Heart left ventricle (tissue), 16 donors: ENCODE measurements around the gene PPFIA2. TPM values are rescaled to one million over a fixed set of nuclear protein-coding genes. Genes with fewer than 3 reads are reported as not detected.

Experiments used
- ATAC-seq, 4 donors: fragments of 200-7000 bp; cut with Tn5 transposase; one replicate each; pipeline ENCODE4 v1.9.1; 2020 to 2022; ENCODE audit warnings: moderate library complexity in 4 of 4, mild to moderate bottlenecking in 3 of 4, moderate number of reproducible peaks in 1 of 4
- DNase-seq, 5 donors: peaks; one replicate each; pipeline ENCODE4 v3.0.0-alpha.2; 2020
- H3K27ac ChIP-seq, 12 donors: fragments of 200-600 bp; sonication (generic) in 4 of 12; one replicate each; pipeline versions ENCODE4 v1.5.0 to v1.8.0; 2016 to 2022; ENCODE audit warnings: mild to moderate bottlenecking in 2 of 12
- H3K27me3 ChIP-seq, 9 donors: fragments of 200-600 bp; sonication (generic) in 2 of 9; one replicate each; pipeline versions ENCODE4 v1.5.1 to v1.8.0; 2016 to 2022; ENCODE audit warnings: mild to moderate bottlenecking in 3 of 9
- H3K36me3 ChIP-seq, 9 donors: fragments of 200-600 bp; sonication (generic) in 2 of 9; one replicate each; pipeline versions ENCODE4 v1.5.0 to v1.8.0; 2018 to 2022; ENCODE audit warnings: mild to moderate bottlenecking in 2 of 9
- H3K4me1 ChIP-seq, 12 donors: fragments of 200-600 bp; sonication (generic) in 4 of 12; one replicate each; pipeline versions ENCODE4 v1.5.0 to v1.8.0; 2016 to 2022; ENCODE audit warnings: mild to moderate bottlenecking in 3 of 12
- H3K4me3 ChIP-seq, 12 donors: fragments of 200-600 bp; sonication (generic) in 4 of 12; one replicate each; pipeline versions ENCODE4 v1.5.0 to v1.8.0; 2017 to 2022; ENCODE audit warnings: mild to moderate bottlenecking in 9 of 12, moderate library complexity in 4 of 12
- H3K9me3 ChIP-seq, 12 donors: fragments of 200-600 bp; sonication (generic) in 4 of 12; one replicate each; pipeline versions ENCODE4 v1.5.0 to v1.8.0; 2016 to 2022; ENCODE audit warnings: mild to moderate bottlenecking in 1 of 12
- POLR2A ChIP-seq, 2 donors: fragments of 450-650 bp; IDR thresholded peaks; one replicate each; pipeline ENCODE4 v1.6.1; 2017; ENCODE audit warnings: antibody characterized with exemption in 2 of 2, mild to moderate bottlenecking in 2 of 2, moderate library complexity in 2 of 2
- WGBS, 4 donors: extraction: QIAGEN DNeasy Blood & Tissue Kit in 2 of 4; methylation state at CpG; one replicate each; pipeline versions ENCODE4 v1.1.5 to v1.1.7; 2013 to 2018; 5-methylcytosine and 5-hydroxymethylcytosine counted together
- intact Hi-C, 10 donors: fragments of 100-400 bp; cut with DNase I; formaldehyde crosslinking; loops; one replicate each; pipeline versions ENCODE4 v1.11.1 to v1.14.2; 2022
- polyA plus RNA-seq, 2 donors: library from polyadenylated mRNA; stranded (reverse); fragments of 200-250 nt; gene quantifications; one replicate each; pipeline ENCODE4 v1.2.3, GENCODE V29; 2013
- total RNA-seq, 9 donors: library from RNA; depleted of rRNA in 2 of 9; stranded (reverse); fragments of >200 nt in 2 of 9; fragmentation: NEBNext Ultra II Directional in 3 of 9; extraction: Animal tissue kit (Norgen Biotek cat#: 25700) in 3 of 9; gene quantifications; one replicate each; pipeline versions ENCODE4 v1.1.0 to v1.2.4, GENCODE V29; 2016 to 2023
- TF ChIP-seq, protein P1 (sequence below), 12 donors: fragments of 200-600 bp; sonication (generic) in 4 of 12; IDR thresholded peaks; one replicate each; pipeline versions ENCODE4 v1.5.0 to v1.8.0; 2018 to 2022; ENCODE audit warnings: antibody characterized with exemption in 12 of 12, mild to moderate bottlenecking in 5 of 12
- donor health status: ischemic (EF 13 %, LVEDD 7.1; RV severe dilation, severe dysfunction).
- donor health status: healthy with polysubstance abuse.
- donor health status: DM: no; HTN: yes; CAD: no.
- donor health status: DM: no; HTN: no; CAD: no.
- donor health status: ischemic (EF 25% LVEDD 6.9; RV normal size, moderate dysfunction).
- donor health status: ischemic (EF 25% LVEDD 5.7; RV mildly dilated, moderate dysfunction).
- donor health status: healthy.
- donor health status: DM: yes; HTN: yes; CAD: no.
- donor health status: ischemic (EF 35%, LVEDD 5.7; RV mildly dilated, moderate dysfunction).
- donor health status: nonischemic (EF 11% LVEDD 7.7; RV severe dilation, severe dysfunction).
- donor health status: DM: yes; HTN: yes; CAD: no.
- donor health status: PGD.
- donor health status: ischemic (EF 29% LVEDD 5.4; RV normal size, mild dysfunction).
- donor health status: nonischemic (EF 23%, LVEDD 6.1; RV moderate dilation, normal function).

Gene PPFIA2
- total and polyA plus RNA-seq, 11 donors: 0.08 to 1.3 (median 0.49) TPM; not detected in 3

- Histone ChIP-seq H3K4me3 (no peak overlapping the region), H3K27me3 (no peaks in the 10 kb centered on the region), H3K4me1 (no peaks in the 10 kb centered on the region), H3K36me3 (no peaks in the 10 kb centered on the region), H3K27ac (no peak overlapping the region), H3K9me3 (no peaks in the 10 kb centered on the region)
- intact Hi-C loops: no loop called here
- ATAC-seq (no peak), DNase-seq (no peak)
- no peak for TF ChIP-seq POLR2A (IDR thresholded peaks at IDR 0.05)
- TF ChIP-seq, protein P1, sequence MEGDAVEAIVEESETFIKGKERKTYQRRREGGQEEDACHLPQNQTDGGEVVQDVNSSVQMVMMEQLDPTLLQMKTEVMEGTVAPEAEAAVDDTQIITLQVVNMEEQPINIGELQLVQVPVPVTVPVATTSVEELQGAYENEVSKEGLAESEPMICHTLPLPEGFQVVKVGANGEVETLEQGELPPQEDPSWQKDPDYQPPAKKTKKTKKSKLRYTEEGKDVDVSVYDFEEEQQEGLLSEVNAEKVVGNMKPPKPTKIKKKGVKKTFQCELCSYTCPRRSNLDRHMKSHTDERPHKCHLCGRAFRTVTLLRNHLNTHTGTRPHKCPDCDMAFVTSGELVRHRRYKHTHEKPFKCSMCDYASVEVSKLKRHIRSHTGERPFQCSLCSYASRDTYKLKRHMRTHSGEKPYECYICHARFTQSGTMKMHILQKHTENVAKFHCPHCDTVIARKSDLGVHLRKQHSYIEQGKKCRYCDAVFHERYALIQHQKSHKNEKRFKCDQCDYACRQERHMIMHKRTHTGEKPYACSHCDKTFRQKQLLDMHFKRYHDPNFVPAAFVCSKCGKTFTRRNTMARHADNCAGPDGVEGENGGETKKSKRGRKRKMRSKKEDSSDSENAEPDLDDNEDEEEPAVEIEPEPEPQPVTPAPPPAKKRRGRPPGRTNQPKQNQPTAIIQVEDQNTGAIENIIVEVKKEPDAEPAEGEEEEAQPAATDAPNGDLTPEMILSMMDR (IDR thresholded peaks at IDR 0.05): no peak
- WGBS, 4 donors: 46 to 63% (median 53%) methylated on average over 1 of the region's 1 CpG
These were observed 35.8 kb downstream of the PPFIA2 start for GRCh38 chr12:81723361-81723760.

DNA sequence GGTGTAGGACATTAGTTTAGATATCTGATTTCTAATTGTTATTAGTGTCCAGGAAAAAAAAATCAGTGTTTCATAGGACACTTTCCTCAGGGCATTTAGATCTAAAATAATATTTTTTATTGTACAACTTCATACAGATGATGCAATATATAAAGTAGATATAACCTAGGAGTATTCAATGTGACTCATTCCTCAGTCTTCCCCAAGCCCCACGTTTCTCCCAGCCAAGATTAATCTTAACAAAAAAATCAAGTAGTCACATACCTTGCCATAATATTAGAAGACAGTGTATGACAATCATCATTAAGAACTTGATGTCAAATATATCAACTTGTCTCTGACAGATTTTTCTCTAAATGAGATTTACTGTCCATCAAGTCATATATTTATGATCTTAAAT, 37.1 kb downstream of the PPFIA2 start:
- intact Hi-C loops: no loop called here
- Histone ChIP-seq H3K27ac (no peak overlapping the region), H3K4me1 (no peaks in the 10 kb centered on the region), H3K36me3 (no peaks in the 10 kb centered on the region), H3K27me3 (no peaks in the 10 kb centered on the region), H3K9me3 (no peaks in the 10 kb centered on the region), H3K4me3 (no peak overlapping the region)
- no peak for ATAC-seq
- 26 to 34% (median 32%) methylated on average over 1 of the region's 1 CpG for WGBS, 4 donors
- no peak for TF ChIP-seq POLR2A (IDR thresholded peaks at IDR 0.05)
- TF ChIP-seq, protein P1 (IDR thresholded peaks at IDR 0.05): no peak
- DNase-seq: no peak

DNA sequence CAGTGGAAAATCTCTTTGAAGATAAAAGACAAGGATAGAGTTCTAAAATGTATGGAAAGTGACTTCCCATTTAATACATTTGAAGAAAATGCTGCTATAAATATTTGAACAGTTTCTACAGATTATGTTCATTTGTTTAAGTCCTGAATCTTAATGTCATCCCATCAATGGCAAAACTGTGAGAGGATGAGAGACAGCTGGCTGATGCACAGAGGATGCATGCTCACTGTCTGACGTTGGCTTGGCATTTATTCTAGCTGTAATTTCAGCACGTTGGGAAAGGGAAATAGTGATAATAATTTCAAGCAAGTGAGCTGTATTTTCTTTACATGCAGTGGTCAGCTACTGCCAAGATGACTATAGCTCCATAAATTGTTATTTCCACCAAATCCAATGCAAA, 40.5 kb downstream of the PPFIA2 start:
- no peak overlapping the region for H3K27ac ChIP-seq
- no peak for TF ChIP-seq POLR2A (IDR thresholded peaks at IDR 0.05)
- TF ChIP-seq, protein P1 (IDR thresholded peaks at IDR 0.05): no peak
- H3K4me1 ChIP-seq: no peaks in the 10 kb centered on the region
- H3K9me3 ChIP-seq: no peaks in the 10 kb centered on the region
- WGBS, 4 donors: 12 to 25% (median 18%) methylated on average over 2 of the region's 2 CpGs
- intact Hi-C loops: no loop called here
- no peak for DNase-seq
- H3K36me3 ChIP-seq: no peaks in the 10 kb centered on the region
- no peaks in the 10 kb centered on the region for H3K27me3 ChIP-seq
- ATAC-seq: no peak
- no peak overlapping the region for H3K4me3 ChIP-seq

DNA sequence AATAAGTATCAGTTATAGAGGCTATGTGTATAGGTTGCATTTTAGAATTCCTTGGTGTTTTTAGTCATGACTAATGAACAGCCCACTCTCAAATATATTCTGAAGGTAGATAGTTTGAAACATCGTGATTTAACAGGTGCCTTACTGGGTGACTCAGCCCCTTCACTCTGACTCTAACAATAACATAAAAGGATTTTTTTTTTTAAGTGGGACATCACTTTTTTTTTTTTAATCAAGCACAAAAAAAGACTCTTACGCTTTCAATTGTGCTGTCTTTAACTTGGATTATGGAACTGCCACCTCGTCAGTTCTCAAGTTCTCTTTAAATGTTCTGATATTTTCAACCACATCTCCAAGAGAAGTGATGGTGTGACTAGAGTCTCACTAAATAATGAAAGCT, 46.6 kb downstream of the PPFIA2 start:
- intact Hi-C loops: no loop called here
- DNase-seq: no peak
- no peaks in the 10 kb centered on the region for H3K36me3 ChIP-seq
- H3K27me3 ChIP-seq: no peaks in the 10 kb centered on the region
- no peaks in the 10 kb centered on the region for H3K9me3 ChIP-seq
- no peak overlapping the region for H3K27ac ChIP-seq
- no peaks in the 10 kb centered on the region for H3K4me1 ChIP-seq
- no peak for TF ChIP-seq POLR2A (IDR thresholded peaks at IDR 0.05)
- TF ChIP-seq, protein P1 (IDR thresholded peaks at IDR 0.05): no peak
- 83 to 86% (median 84%) methylated on average over 3 of the region's 3 CpGs for WGBS, 4 donors
- no peak overlapping the region for H3K4me3 ChIP-seq
- no peak for ATAC-seq
